Tibial nerve (tissue), 4 donors: ENCODE results near the gene TMEM38B. TPM values are rescaled to one million over a fixed set of nuclear protein-coding genes. Genes with fewer than 3 reads are reported as not detected.
"Not testable (repeated sequence)": the region's sequence is repeated elsewhere in the genome, so short reads cannot be mapped to it uniquely, and the experiment has no call there.

ENCODE experiments used
- DNase-seq, 2 donors: peaks; one replicate each; pipeline ENCODE4 v3.0.0-alpha.2; 2019; ENCODE audit warnings: low spot score in 2 of 2
- H3K27ac ChIP-seq, 4 donors: fragments of 200-600 bp; sonication (generic) in 3 of 4; one replicate each; pipeline ENCODE4 v1.5.1; 2017 to 2019; ENCODE audit warnings: mild to moderate bottlenecking in 1 of 4
- H3K27me3 ChIP-seq, 2 donors: fragments of 200-600 bp; sonication (generic) in 1 of 2; one replicate each; pipeline versions ENCODE4 v1.5.1 to v1.6.0; 2017 to 2019
- H3K36me3 ChIP-seq, 3 donors: fragments of 200-600 bp; sonication (generic); one replicate each; pipeline ENCODE4 v1.5.1; 2018 to 2019
- H3K4me1 ChIP-seq, 4 donors: fragments of 200-600 bp; sonication (generic) in 3 of 4; one replicate each; pipeline ENCODE4 v1.5.1; 2017 to 2019
- H3K4me3 ChIP-seq, 4 donors: fragments of 200-600 bp; sonication (generic) in 3 of 4; one replicate each; pipeline ENCODE4 v1.5.1; 2017 to 2019; ENCODE audit warnings: mild to moderate bottlenecking in 1 of 4, moderate library complexity in 1 of 4
- H3K9me3 ChIP-seq, 4 donors: fragments of 200-600 bp; sonication (generic) in 3 of 4; one replicate each; pipeline ENCODE4 v1.5.1; 2017 to 2019
- EP300 ChIP-seq, 2 donors: sonication (generic); formaldehyde crosslinking; IDR thresholded peaks; one replicate each; pipeline ENCODE4 v1.6.1; 2017; ENCODE audit warnings: antibody characterized with exemption in 2 of 2, mild to moderate bottlenecking in 1 of 2
- POLR2A ChIP-seq, 2 donors: fragments of 450-650 bp; IDR thresholded peaks; one replicate each; pipeline ENCODE4 v1.6.1; 2017; ENCODE audit warnings: antibody characterized with exemption in 2 of 2, mild to moderate bottlenecking in 2 of 2, moderate library complexity in 2 of 2
- WGBS, 2 donors: methylation state at CpG; one replicate each; pipeline ENCODE4 v1.1.5; 2018; 5-methylcytosine and 5-hydroxymethylcytosine counted together
- total RNA-seq, 4 donors: library from RNA; depleted of rRNA; stranded (reverse); fragments of >200 nt; gene quantifications; one replicate each; pipeline ENCODE4 v1.1.0, GENCODE V29; 2016
- TF ChIP-seq, protein P1 (sequence below), 5 experiments: fragments of 200-600 bp in 3 of 5; fragments of 450-650 bp in 2 of 5; sonication (generic) in 3 of 5; IDR thresholded peaks; one replicate each; pipeline ENCODE4 v1.5.1; 2016 to 2019; ENCODE audit warnings: antibody characterized with exemption in 5 of 5, mild to moderate bottlenecking in 3 of 5, moderate library complexity in 2 of 5

TMEM38B gene
- total RNA-seq, 4 donors from 2014 or later = 6.8 to 27.0 (median 10.9) TPM

DNA sequence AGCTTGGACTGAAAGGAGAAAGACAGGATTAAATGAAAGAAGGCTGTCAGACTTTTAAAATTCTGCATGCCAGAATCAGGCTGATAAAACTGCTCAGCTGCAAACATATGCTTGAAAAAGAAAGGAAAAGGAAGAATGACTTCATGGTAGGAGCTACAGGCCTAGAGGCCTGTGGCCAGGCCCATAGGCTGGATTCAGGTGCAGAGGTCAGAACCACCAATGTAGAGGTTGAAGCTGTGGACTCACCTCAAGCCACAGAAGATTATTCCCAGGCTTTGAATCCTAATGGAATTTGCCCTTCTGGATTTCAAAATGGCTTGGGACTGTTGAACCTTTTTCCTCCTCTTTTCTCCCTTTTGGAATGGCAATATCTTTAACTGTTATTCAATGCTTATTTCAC, 47.7 kb downstream of the TMEM38B start:
- Histone ChIP-seq H3K4me1 (no peaks in the 10 kb centered on the region), H3K27ac (no peak overlapping the region), H3K4me3 (no peak overlapping the region), H3K27me3 (no peaks in the 10 kb centered on the region), H3K36me3 (peaks cover 0 to 5% (median 0%) of the 10 kb centered on the region in 3 donors), H3K9me3 (peaks cover 0 to 8% (median 0%) of the 10 kb centered on the region in 4 donors)
- TF ChIP-seq, protein P1, sequence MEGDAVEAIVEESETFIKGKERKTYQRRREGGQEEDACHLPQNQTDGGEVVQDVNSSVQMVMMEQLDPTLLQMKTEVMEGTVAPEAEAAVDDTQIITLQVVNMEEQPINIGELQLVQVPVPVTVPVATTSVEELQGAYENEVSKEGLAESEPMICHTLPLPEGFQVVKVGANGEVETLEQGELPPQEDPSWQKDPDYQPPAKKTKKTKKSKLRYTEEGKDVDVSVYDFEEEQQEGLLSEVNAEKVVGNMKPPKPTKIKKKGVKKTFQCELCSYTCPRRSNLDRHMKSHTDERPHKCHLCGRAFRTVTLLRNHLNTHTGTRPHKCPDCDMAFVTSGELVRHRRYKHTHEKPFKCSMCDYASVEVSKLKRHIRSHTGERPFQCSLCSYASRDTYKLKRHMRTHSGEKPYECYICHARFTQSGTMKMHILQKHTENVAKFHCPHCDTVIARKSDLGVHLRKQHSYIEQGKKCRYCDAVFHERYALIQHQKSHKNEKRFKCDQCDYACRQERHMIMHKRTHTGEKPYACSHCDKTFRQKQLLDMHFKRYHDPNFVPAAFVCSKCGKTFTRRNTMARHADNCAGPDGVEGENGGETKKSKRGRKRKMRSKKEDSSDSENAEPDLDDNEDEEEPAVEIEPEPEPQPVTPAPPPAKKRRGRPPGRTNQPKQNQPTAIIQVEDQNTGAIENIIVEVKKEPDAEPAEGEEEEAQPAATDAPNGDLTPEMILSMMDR (IDR thresholded peaks at IDR 0.05) = no peak
- no peak for TF ChIP-seq POLR2A (IDR thresholded peaks at IDR 0.05)
- TF ChIP-seq EP300 (IDR thresholded peaks at IDR 0.05) = no peak
- DNase-seq = no peak

DNA sequence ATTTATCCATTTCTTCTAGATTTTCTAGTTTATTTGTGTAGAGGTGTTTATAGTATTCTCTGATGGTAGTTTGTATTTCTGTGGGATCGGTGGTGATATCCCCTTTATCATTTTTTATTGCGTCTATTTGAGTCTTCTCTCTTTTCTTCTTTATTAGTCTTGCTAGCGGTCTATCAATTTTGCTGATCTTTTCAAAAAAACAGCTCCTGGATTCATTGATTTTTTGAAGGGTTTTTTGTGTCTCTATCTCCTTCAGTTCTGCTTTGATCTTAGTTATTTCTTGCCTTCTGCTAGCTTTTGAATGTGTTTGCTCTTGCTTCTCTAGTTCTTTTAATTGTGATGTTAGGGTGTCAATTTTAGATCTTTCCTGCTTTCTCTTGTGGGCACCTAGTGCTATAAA, 53.0 kb downstream of the TMEM38B start:
- peaks cover 0 to 40% (median 0%) of the 10 kb centered on the region in 3 donors for H3K36me3 ChIP-seq

GRCh38 chr9:105751761-105752160, 57.4 kb downstream of the TMEM38B start:
- H3K27ac ChIP-seq = no peak overlapping the region
- H3K4me3 ChIP-seq = no peak overlapping the region
- DNase-seq = no peak
- no peak for TF ChIP-seq EP300 (IDR thresholded peaks at IDR 0.05)
- TF ChIP-seq POLR2A (IDR thresholded peaks at IDR 0.05) = no peak
- TF ChIP-seq, protein P1 (IDR thresholded peaks at IDR 0.05) = no peak
- peaks cover 0 to 45% (median 0%) of the 10 kb centered on the region in 3 donors for H3K36me3 ChIP-seq
- no peaks in the 10 kb centered on the region for H3K27me3 ChIP-seq
- H3K9me3 ChIP-seq = peaks cover 0 to 45% (median 13%) of the 10 kb centered on the region in 4 donors
- WGBS, 2 donors = 98 to 100% methylated on average over 4 of the region's 4 CpGs
- no peaks in the 10 kb centered on the region for H3K4me1 ChIP-seq

More for the DNA sequence above, 53.0 kb downstream of the TMEM38B start:
- H3K4me1 ChIP-seq, H3K4me3 ChIP-seq, H3K27me3 ChIP-seq, H3K27ac ChIP-seq, DNase-seq: not testable (repeated sequence)
- peaks cover 0 to 13% (median 1%) of the 10 kb centered on the region in 4 donors for H3K9me3 ChIP-seq
- 94 to 95% methylated on average over 3 of the region's 3 CpGs for WGBS, 2 donors

GRCh38 chr9:105757496-105758251, 63.3 kb downstream of the TMEM38B start:
- DNase-seq = no peak
- peaks cover 0 to 51% (median 11%) of the 10 kb centered on the region in 4 donors for H3K9me3 ChIP-seq
- WGBS, 2 donors = 93 to 94% methylated on average over 11 to 12 of the region's 12 CpGs
- H3K27me3 ChIP-seq = no peaks in the 10 kb centered on the region
- no peak for TF ChIP-seq EP300 (IDR thresholded peaks at IDR 0.05)
- no peak for TF ChIP-seq POLR2A (IDR thresholded peaks at IDR 0.05)
- H3K4me1 ChIP-seq = no peaks in the 10 kb centered on the region
- H3K4me3 ChIP-seq = no peak overlapping the region
- H3K27ac ChIP-seq = no peak overlapping the region
- peaks cover 0 to 9% (median 0%) of the 10 kb centered on the region in 3 donors for H3K36me3 ChIP-seq

DNA sequence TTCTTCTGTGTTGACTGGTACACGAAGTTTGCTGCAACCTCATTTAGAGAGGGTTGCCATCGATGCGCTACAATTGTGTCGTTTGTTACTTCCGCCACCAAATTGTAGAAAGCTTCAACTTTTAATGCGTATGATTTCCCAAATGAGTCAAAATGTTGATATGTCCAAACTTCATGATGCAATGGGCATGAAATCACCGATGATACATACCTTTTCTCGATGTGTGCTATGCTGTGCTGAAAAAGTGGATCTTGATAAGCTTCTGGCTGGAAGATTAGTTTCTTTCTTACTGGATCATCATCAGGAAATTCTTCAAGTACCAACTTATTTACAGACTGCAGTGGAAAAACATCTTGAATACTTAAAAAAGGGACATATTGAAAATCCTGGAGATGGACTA, 65.7 kb downstream of the TMEM38B start:
- Histone ChIP-seq H3K9me3 (peaks cover 0 to 30% (median 2%) of the 10 kb centered on the region in 4 donors), H3K4me3 (no peak overlapping the region), H3K36me3 (peaks cover 0 to 8% (median 0%) of the 10 kb centered on the region in 3 donors), H3K27ac (no peak overlapping the region), H3K4me1 (no peaks in the 10 kb centered on the region), H3K27me3 (no peaks in the 10 kb centered on the region)
- DNase-seq = no peak
- 93 to 96% methylated on average over 8 of the region's 8 CpGs for WGBS, 2 donors
- TF ChIP-seq POLR2A (IDR thresholded peaks at IDR 0.05) (no peak), EP300 (IDR thresholded peaks at IDR 0.05) (no peak)
- TF ChIP-seq, protein P1 (IDR thresholded peaks at IDR 0.05) = no peak

DNA sequence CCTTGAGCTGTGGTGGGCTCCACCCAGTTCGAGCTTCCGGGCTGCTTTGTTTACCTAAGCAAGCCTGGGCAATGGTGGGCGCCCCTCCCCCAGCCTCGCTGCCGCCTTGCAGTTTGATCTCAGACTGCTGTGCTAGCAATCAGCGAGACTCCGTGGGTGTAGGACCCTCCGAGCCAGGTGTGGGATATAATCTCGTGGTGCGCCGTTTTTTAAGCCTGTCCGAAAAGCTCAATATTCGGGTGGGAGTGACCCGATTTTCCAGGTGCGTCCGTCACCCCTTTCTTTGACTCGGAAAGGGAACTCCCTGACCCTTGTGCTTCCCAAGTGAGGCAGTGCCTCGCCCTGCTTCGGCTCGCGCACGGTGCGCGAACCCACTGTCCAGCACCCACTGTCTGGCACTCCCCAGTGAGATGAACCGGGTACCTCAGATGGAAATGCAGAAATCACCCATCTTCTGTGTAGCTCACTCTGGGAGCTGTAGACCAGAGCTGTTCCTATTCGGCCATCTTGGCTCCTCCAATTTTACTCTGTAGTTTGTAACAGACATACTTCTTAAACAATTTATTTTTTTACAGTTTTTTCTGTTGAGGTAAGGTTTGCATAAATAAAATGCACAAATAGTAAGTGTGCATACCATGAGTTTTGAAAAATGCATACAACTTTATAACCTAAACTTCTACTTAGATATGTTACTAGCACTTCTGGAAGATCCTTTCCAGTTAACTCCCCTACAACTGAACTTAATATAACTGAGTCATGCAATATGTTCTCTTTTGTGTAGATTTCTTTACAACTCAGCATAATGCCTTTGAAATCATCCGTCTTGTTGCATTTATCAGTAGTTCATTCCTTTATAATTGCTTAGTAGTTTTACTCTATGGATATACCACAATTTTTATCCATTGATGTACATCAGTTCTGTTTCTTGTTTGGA, 88.5 kb downstream of the TMEM38B start:
- not testable (repeated sequence) for DNase-seq, H3K4me3 ChIP-seq, H3K27me3 ChIP-seq, H3K36me3 ChIP-seq, H3K4me1 ChIP-seq, H3K27ac ChIP-seq
- WGBS, 2 donors = 90 to 92% methylated on average over 23 to 24 of the region's 27 CpGs
- H3K9me3 ChIP-seq = peaks cover 0 to 20% (median 0%) of the 10 kb centered on the region in 4 donors

DNA sequence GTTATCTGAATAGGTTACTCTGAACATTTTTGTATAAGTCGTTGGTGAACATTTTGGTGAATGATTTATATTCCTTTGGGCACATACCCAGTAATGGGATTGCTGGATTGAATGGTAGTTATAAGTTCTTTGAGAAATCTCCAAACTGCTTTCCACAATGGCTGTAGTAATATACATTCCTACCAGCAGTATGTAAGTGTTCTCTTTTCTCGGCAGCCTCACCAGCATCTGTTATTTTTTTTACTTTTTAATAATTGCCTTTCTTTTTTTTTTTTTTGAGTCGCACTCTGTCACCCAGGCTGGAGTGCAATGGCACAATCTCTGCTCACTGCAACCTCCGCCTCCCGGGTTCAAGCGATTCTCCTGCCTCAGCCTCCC, 89.1 kb downstream of the TMEM38B start:
- not testable (repeated sequence) for DNase-seq, H3K4me1 ChIP-seq, H3K27ac ChIP-seq, H3K27me3 ChIP-seq, H3K36me3 ChIP-seq, H3K4me3 ChIP-seq
- peaks cover 0 to 20% (median 0%) of the 10 kb centered on the region in 4 donors for H3K9me3 ChIP-seq
- 90 to 94% methylated on average over 6 of the region's 6 CpGs for WGBS, 2 donors

DNA sequence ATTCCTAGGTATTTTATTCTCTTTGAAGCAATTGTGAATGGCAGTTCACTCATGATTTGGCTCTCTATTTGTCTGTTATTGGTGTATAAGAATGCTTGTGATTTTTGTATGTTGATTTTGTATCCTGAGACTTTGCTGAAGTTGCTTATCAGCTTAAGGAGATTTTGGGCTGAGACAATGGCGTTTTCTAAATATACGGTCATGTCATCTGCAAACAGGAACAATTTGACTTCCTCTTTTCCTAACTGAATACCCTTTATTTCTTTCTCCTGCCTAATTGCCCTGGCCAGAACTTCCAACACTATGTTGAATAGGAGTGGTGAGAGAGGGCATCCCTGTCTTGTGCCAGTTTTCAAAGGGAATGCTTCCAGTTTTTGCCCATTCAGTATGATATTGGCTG, 92.5 kb downstream of the TMEM38B start:
- DNase-seq, H3K27me3 ChIP-seq, H3K4me3 ChIP-seq, H3K4me1 ChIP-seq, H3K27ac ChIP-seq, H3K36me3 ChIP-seq: not testable (repeated sequence)
- 80 to 87% methylated on average over 2 of the region's 2 CpGs for WGBS, 2 donors
- peaks cover 0 to 44% (median 4%) of the 10 kb centered on the region in 4 donors for H3K9me3 ChIP-seq
